ENCODE measurements around the gene YDJC. TPM values are rescaled to one million over a fixed set of nuclear protein-coding genes. Genes with fewer than 3 reads are reported as not detected.
A peak's percentile ranks its signal among the peaks of the same experiment; 100 is the strongest.

YDJC gene, protein sequence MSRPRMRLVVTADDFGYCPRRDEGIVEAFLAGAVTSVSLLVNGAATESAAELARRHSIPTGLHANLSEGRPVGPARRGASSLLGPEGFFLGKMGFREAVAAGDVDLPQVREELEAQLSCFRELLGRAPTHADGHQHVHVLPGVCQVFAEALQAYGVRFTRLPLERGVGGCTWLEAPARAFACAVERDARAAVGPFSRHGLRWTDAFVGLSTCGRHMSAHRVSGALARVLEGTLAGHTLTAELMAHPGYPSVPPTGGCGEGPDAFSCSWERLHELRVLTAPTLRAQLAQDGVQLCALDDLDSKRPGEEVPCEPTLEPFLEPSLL
- total RNA-seq (2012; rRNA removed), result 7.2 and 8.1 TPM in 2 replicates
- 23.6 and 28.3 TPM in 2 replicates for polyA plus RNA-seq (2012; rRNA removed)
- 31.1 and 51.1 TPM in 2 replicates for polyA plus RNA-seq (2012; cell fraction: cytosol; rRNA removed)
- 21.4 and 64.3 TPM in 2 replicates for polyA plus RNA-seq (2012; cell fraction: nucleus; rRNA removed; ENCODE audit: low replicate concordance)
- percentile 56 among the genes with signal in this experiment for Bru-seq, nascent RNA
- percentile 46 among the genes with signal in this experiment for BruChase-seq, experiment 1, labeled RNA remaining after a 6-hour chase
- percentile 47 among the genes with signal in this experiment for BruChase-seq, experiment 2, labeled RNA remaining after a 2-hour chase
- long read RNA-seq, transcript YDJC-203 (5 exons, 1,410 nt), result minor isoform, 5 of 25 reads
- long read RNA-seq, transcript YDJC-201 (5 exons, 1,351 nt), result major isoform, 7 of 25 reads
- long read RNA-seq, partial matches to known transcripts, result 5 of 25 reads
- long read RNA-seq, other reads (novel, unspliced or antisense), result 4 of 25 reads

DNA sequence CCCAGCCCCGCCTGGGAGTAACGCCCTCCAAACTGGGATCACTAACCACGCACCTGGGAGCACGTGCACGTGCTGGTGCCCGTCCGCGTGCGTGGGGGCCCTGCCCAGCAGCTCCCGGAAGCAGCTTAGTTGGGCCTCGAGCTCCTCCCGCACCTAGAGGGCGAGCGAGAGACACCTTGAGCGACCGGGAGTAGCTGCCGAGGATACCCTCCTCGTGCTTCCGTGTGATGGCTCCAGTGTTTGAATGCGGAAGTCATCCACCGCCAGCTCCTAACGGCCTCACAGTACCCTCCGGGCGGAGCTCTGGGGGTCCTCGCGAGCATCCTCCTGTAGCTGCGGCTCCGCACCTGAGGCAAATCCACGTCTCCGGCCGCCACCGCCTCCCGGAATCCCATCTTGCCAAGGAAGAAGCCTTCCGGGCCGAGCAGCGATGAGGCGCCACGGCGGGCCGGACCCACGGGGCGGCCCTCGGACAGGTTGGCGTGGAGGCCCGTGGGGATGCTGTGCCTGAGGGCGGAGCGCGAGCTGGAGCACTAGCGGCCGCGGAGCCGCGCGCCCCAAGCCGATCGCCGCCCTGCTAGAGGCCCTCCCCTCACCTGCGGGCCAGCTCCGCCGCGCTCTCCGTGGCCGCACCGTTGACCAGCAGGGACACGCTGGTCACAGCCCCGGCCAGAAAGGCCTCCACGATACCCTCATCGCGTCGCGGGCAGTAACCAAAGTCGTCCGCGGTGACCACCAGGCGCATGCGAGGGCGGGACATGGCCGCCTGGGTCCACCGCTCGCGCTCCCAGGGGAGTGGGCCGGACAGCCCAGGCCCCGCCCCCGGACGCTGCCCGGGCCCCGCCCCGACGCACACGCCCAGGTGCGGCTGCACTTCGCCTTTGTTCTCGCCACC, at the start of gene YDJC:
Gene YDJC (minus strand): TSS at position 768 of the 895 bp plus-strand sequence. CDS start 8 bp downstream, at position 760.
- H3K79me1 ChIP-seq (ENCODE audit: low read depth in 1 of 2, low read length in 2 of 2), result peaks cover 18 to 49% of the 10 kb centered on the region in 2 experiments
- peaks cover 4% of the 10 kb centered on the region for H3K4me1 ChIP-seq (ENCODE audit: control insufficient read depth, insufficient read depth, low read length)
- ChIA-PET POLR2A (ENCODE audit: unreplicated experiment) (no interaction called here), CTCF (interaction anchor here (0.6 to 3.3 kb wide), 6 partner anchors 13 to 308 kb away, joined by 3 to 28 read pairs (median 3); partner anchors contain the start of gene SDF2L1)
- no peak within 1 kb of the TSS for H2BK15ac ChIP-seq (ENCODE audit: low read depth, low read length)
- 2% methylated on average over 42 of the region's 93 CpGs; no CpG with 5 or more reads in 1 of the 2 experiments for WGBS, 2 experiments (ENCODE audit: extremely low coverage in 2 of 2, insufficient read length in 1 of 2)
- H4K8ac ChIP-seq (ENCODE audit: low read depth in 2 of 2, low read length in 2 of 2), result peak within 1 kb of the TSS; percentile 86 to 89
- H3K56ac ChIP-seq (ENCODE audit: extremely low read depth, insufficient read depth, low read length), result 0 out of 2 replicates have a peak within 1 kb of the TSS, but pooled peaks have one; percentile 17
- H2BK120ac ChIP-seq (ENCODE audit: low read depth, low read length), result no peak within 1 kb of the TSS
- H3K4me3 ChIP-seq (ENCODE audit: insufficient read depth, low read depth, low read length), result peak within 1 kb of the TSS; percentile 93
- peak within 1 kb of the TSS; percentile 77 for H3K4ac ChIP-seq (ENCODE audit: low read depth, low read length)
- H3K14ac ChIP-seq (replicated peaks; ENCODE audit: low read depth, low read length), result peak within 1 kb of the TSS; percentile 68; the same call in 1 of the 2 replicates
- peak within 1 kb of the TSS; percentile 48; the same call in 1 of the 2 replicates for H3K23ac ChIP-seq (ENCODE audit: low read depth, low read length)
- H2AK5ac ChIP-seq (ENCODE audit: low read depth, low read length), result peak within 1 kb of the TSS; percentile 63
- TSS peak; percentile 51 for BruUV-seq (replicated peaks)
- intact Hi-C loops (cut with micrococcal nuclease) (loop anchor here (1.0 kb wide), 1 partner anchor 12 kb away; no protein-coding TSS in a partner anchor), in situ Hi-C loops (cut with MboI; ENCODE audit: low sequenced_read_pairs) (no loop called here), dilution Hi-C loops (cut with HindIII; ENCODE audit: low sequenced_read_pairs, unreplicated experiment) (no loop called here)
- no peak within 1 kb of the TSS for H3K18ac ChIP-seq (ENCODE audit: low read depth, low read length)
- H3K27me3 ChIP-seq (ENCODE audit: control insufficient read depth, insufficient read depth, low read length), result no peaks in the 10 kb centered on the region
- H3K9me3 ChIP-seq (ENCODE audit: control insufficient read depth, insufficient read depth, low read length), result no peaks in the 10 kb centered on the region
- H2BK20ac ChIP-seq (ENCODE audit: low read depth, low read length), result no peak within 1 kb of the TSS
- peaks cover 33% of the 10 kb centered on the region for H4K20me1 ChIP-seq (ENCODE audit: insufficient read depth, low read length)
- peak within 1 kb of the TSS; percentile 90 for H3K4me2 ChIP-seq (ENCODE audit: low read depth, low read length)
- H2AFZ ChIP-seq (replicated peaks; ENCODE audit: low read length, poor library complexity), result peak within 1 kb of the TSS; percentile 97
- peaks cover 6% of the 10 kb centered on the region for H3K36me3 ChIP-seq (ENCODE audit: control insufficient read depth, insufficient read depth, low read length)
- peak within 1 kb of the TSS; percentile 70 for H4K5ac ChIP-seq (ENCODE audit: low read depth, low read length)
- H4K91ac ChIP-seq (ENCODE audit: insufficient read depth, low read depth, low read length), result peak within 1 kb of the TSS; percentile 72; the same call in 1 of the 2 replicates
- DNase-seq, result peak; percentile 88
- H3K9ac ChIP-seq (ENCODE audit: low read depth, low read length), result peak within 1 kb of the TSS; percentile 75
- peak within 1 kb of the TSS; percentile 98 for H2AK9ac ChIP-seq (replicated peaks; ENCODE audit: low read depth, low read length, poor library complexity)
- H3K9me1 ChIP-seq (ENCODE audit: insufficient read depth, low read length), result peaks cover 7% of the 10 kb centered on the region; the same call in 1 of the 2 replicates
- peak within 1 kb of the TSS; percentile 64 for H3K27ac ChIP-seq (ENCODE audit: insufficient read depth, low read length)
- peak within 1 kb of the TSS; percentile 49 for H2BK5ac ChIP-seq (ENCODE audit: low read depth, low read length, poor library complexity, severe bottlenecking)
- ATAC-seq (ENCODE audit: low read depth), result peak; percentile 98
- TF ChIP-seq RAD21 (IDR thresholded peaks at IDR 0.05; ENCODE audit: low read length) (no peak; the same call in 1 of the 2 replicates), MAZ (IDR thresholded peaks at IDR 0.05; ENCODE audit: borderline replicate concordance, low read depth, low read length) (peak; percentile 70; the same call in 1 of the 2 replicates), BHLHE40 (IDR thresholded peaks at IDR 0.05; ENCODE audit: low read depth, low read length) (peak; percentile 91), SMC3 (IDR thresholded peaks at IDR 0.05; ENCODE audit: low read depth, low read length) (no peak), CHD1 (IDR thresholded peaks at IDR 0.05; ENCODE audit: low read depth, low read length) (0 out of 2 replicates have a peak, but pooled peaks have one; percentile 70), MAFK (IDR thresholded peaks at IDR 0.05; ENCODE audit: low read depth, low read length) (no peak), CTCF (conservative IDR thresholded peaks at IDR 0.05; ENCODE audit: low read depth, low read length) (peak; percentile 56), MXI1 (IDR thresholded peaks at IDR 0.05; ENCODE audit: borderline replicate concordance, low read depth, low read length) (peak; percentile 82), POLR2A (IDR thresholded peaks at IDR 0.05; ENCODE audit: low read depth, low read length) (peak; percentile 73)
- TF ChIP-seq, protein P1, sequence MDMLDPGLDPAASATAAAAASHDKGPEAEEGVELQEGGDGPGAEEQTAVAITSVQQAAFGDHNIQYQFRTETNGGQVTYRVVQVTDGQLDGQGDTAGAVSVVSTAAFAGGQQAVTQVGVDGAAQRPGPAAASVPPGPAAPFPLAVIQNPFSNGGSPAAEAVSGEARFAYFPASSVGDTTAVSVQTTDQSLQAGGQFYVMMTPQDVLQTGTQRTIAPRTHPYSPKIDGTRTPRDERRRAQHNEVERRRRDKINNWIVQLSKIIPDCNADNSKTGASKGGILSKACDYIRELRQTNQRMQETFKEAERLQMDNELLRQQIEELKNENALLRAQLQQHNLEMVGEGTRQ (IDR thresholded peaks at IDR 0.05; ENCODE audit: low read depth, low read length), result no peak; the same call in 1 of the 2 replicates

All from IMR-90 (cell line).